Ishikawa (cell line): ENCODE results near the gene MEIS1.

Experiments
- EGR1 ChIP-seq: IDR thresholded peaks from 2 replicates; pipeline ENCODE4 v1.6.1; 2012
- EP300 ChIP-seq: IDR thresholded peaks from 2 replicates; pipeline ENCODE4 v1.6.1; 2012; ENCODE audit warnings: borderline replicate concordance
- MAX ChIP-seq: IDR thresholded peaks from 2 replicates; pipeline ENCODE4 v1.6.1; 2012
- REST ChIP-seq: IDR thresholded peaks from 2 replicates; pipeline ENCODE4 v1.6.1; 2012; ENCODE audit warnings: low read depth, mild to moderate bottlenecking
- TAF1 ChIP-seq: IDR thresholded peaks from 2 replicates; pipeline ENCODE4 v1.6.1; 2012; ENCODE audit warnings: low read depth, mild to moderate bottlenecking

- TF ChIP-seq TAF1 = no peak
- no peak for TF ChIP-seq EP300
- no peak for TF ChIP-seq REST
- no peak for TF ChIP-seq EGR1
- no peak for TF ChIP-seq MAX
These were observed 96.6 kb downstream of the MEIS1 start for GRCh38 chr2:66531567-66531966.
